Subcutaneous abdominal adipose tissue (tissue), 5 donors: ENCODE data around the gene CD3G.

Experiments
- H3K27ac ChIP-seq: one replicate; pipeline ENCODE4 v1.7.0; 2013; ENCODE audit warnings: low read depth, mild to moderate bottlenecking, inconsistent platforms, low read length, moderate library complexity
- H3K27me3 ChIP-seq, 5 donors: one replicate each; pipeline ENCODE4 v1.7.0; 2013; ENCODE audit warnings: low read length in 5 of 5, inconsistent platforms in 1 of 5; ENCODE audit not compliant: control insufficient read depth in 5 of 5, insufficient read depth in 4 of 5
- H3K36me3 ChIP-seq, 5 donors: one replicate each; pipeline ENCODE4 v1.7.0; 2013; ENCODE audit warnings: low read length in 5 of 5; ENCODE audit not compliant: control insufficient read depth in 5 of 5, insufficient read depth in 5 of 5
- H3K4me1 ChIP-seq, 5 donors: one replicate each; pipeline ENCODE4 v1.7.0; 2013; ENCODE audit warnings: low read length in 5 of 5, mild to moderate bottlenecking in 3 of 5, moderate library complexity in 1 of 5; ENCODE audit not compliant: control insufficient read depth in 5 of 5, insufficient read depth in 5 of 5
- H3K4me3 ChIP-seq, 5 donors: one replicate each; pipeline ENCODE4 v1.7.0; 2013; ENCODE audit warnings: low read length in 5 of 5, low read depth in 1 of 5
- H3K9ac ChIP-seq, 5 donors: one replicate each; pipeline ENCODE4 v1.7.0; 2013; ENCODE audit warnings: low read length in 5 of 5, mild to moderate bottlenecking in 4 of 5, moderate library complexity in 3 of 5
- H3K9me3 ChIP-seq, 5 donors: one replicate each; pipeline ENCODE4 v1.7.0; 2013; ENCODE audit warnings: low read length in 5 of 5; ENCODE audit not compliant: control insufficient read depth in 5 of 5
- donor health status: healthy.
- donor health status: healthy.
- donor health status: healthy.
- donor health status: healthy.
- donor health status: healthy.

Gene CD3G

DNA sequence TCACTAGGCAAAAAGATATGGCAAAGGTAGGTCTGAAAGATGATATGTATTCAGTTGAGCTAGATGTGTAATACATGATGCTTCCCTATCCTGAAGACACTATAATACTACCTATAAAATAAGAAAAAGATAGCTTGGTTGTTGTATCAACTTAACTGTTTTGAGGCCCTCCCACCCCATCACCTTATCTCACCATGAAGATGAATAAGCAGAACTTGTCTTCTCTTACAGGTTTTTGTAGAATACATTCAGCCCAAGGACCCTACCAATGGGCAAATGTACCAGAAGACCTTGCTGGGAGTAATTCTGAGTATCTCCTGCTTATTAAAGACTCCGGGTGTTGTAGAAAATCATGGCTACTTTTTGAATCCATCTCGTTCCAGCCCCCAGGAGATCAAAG lies 29.1 kb downstream of the CD3G start:
- H3K36me3 ChIP-seq, result peaks cover 44 to 93% (median 82%) of the 10 kb centered on the region in 5 donors
- H3K9ac ChIP-seq, result no peak overlapping the region
- H3K4me3 ChIP-seq, result no peak overlapping the region
- no peaks in the 10 kb centered on the region for H3K9me3 ChIP-seq
- H3K27me3 ChIP-seq, result no peaks in the 10 kb centered on the region
- H3K4me1 ChIP-seq, result peaks cover 0 to 10% (median 4%) of the 10 kb centered on the region in 5 donors
- no peak overlapping the region for H3K27ac ChIP-seq

DNA sequence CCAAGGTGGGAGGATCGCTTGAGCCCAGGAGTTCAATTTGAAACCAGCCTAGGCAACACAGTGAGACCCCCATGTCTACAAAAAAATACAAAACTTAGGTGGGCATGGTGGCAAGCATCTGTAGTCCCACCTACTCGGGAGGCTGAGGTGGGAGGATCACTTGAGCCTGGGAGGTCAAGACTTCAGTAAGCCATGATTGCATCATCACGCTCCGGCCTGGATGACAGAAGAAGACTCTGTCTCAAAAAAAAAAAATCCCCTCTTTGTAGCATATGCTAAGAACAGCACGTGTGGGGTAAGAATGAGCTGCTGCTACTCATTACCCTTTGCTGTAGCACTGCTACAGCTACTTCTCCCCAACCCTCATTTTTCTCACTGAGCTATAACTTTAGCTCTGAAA lies 29.7 kb downstream of the CD3G start:
- Histone ChIP-seq H3K27ac (no peak overlapping the region), H3K4me1 (peaks cover 0 to 10% (median 4%) of the 10 kb centered on the region in 5 donors), H3K9me3 (no peaks in the 10 kb centered on the region), H3K36me3 (peaks cover 45 to 93% (median 82%) of the 10 kb centered on the region in 5 donors), H3K27me3 (no peaks in the 10 kb centered on the region), H3K9ac (no peak overlapping the region), H3K4me3 (no peak overlapping the region)

GRCh38 chr11:118374729-118375128 lies 30.6 kb downstream of the CD3G start:
- Histone ChIP-seq H3K9me3 (no peaks in the 10 kb centered on the region), H3K36me3 (peaks cover 45 to 93% (median 82%) of the 10 kb centered on the region in 5 donors), H3K4me3 (no peak overlapping the region), H3K4me1 (peaks cover 0 to 10% (median 4%) of the 10 kb centered on the region in 5 donors), H3K27me3 (no peaks in the 10 kb centered on the region), H3K27ac (no peak overlapping the region), H3K9ac (peak overlapping the region in 1 of 5 donors; percentile 39)

DNA sequence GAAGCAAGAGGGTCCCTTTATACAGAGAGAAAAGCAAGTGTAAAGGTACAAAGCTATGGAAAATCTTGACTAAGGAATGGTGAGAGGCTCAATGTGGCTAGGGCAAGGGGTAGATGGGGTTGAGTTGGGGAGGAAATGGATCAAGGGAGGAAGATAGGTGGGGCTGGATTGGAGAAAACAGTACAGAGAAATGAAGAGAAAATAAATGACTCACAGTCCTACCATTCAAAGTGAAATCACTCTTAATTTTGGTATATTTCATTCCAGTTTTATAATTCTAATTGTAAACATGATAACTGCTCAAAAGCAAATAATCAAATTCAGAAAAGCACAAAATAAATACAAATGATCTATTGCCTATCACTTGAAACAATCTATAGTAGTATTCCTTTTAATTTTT lies 31.8 kb downstream of the CD3G start:
- Histone ChIP-seq H3K4me3 (no peak overlapping the region), H3K4me1 (peaks cover 0 to 10% (median 4%) of the 10 kb centered on the region in 5 donors), H3K36me3 (peaks cover 48 to 93% (median 84%) of the 10 kb centered on the region in 5 donors), H3K27me3 (no peaks in the 10 kb centered on the region), H3K9ac (no peak overlapping the region), H3K9me3 (no peaks in the 10 kb centered on the region), H3K27ac (no peak overlapping the region)

- Histone ChIP-seq H3K4me3 (no peak overlapping the region), H3K4me1 (peaks cover 0 to 7% (median 4%) of the 10 kb centered on the region in 5 donors), H3K27me3 (no peaks in the 10 kb centered on the region), H3K27ac (no peak overlapping the region), H3K36me3 (peaks cover 54 to 93% (median 83%) of the 10 kb centered on the region in 5 donors), H3K9ac (no peak overlapping the region), H3K9me3 (no peaks in the 10 kb centered on the region)
Measured at GRCh38 chr11:118379497-118379896, 35.4 kb downstream of the CD3G start.

DNA sequence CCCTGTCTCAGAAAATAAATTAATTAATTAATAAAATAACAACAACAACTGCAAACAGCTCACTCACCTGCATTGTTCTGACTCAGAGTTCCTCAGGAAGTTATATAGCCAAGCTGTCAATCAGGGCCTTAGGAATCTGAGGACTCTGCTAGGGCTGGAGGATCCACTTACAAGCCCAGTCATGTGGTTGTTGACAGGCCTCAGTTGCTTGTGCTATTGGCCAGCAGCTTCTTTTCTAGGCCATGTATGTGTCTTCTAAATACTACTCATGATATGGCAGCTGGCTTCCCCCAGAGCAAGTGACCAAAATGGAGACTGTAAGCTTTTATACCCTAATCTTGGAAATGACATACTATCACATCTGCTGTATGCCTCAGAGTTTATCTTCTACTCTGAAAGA lies 36.4 kb downstream of the CD3G start:
- no peak overlapping the region for H3K4me3 ChIP-seq
- no peak overlapping the region for H3K27ac ChIP-seq
- H3K4me1 ChIP-seq, result no peaks in the 10 kb centered on the region
- no peaks in the 10 kb centered on the region for H3K9me3 ChIP-seq
- H3K9ac ChIP-seq, result no peak overlapping the region
- H3K27me3 ChIP-seq, result no peaks in the 10 kb centered on the region
- H3K36me3 ChIP-seq, result peaks cover 65 to 95% (median 90%) of the 10 kb centered on the region in 5 donors

DNA sequence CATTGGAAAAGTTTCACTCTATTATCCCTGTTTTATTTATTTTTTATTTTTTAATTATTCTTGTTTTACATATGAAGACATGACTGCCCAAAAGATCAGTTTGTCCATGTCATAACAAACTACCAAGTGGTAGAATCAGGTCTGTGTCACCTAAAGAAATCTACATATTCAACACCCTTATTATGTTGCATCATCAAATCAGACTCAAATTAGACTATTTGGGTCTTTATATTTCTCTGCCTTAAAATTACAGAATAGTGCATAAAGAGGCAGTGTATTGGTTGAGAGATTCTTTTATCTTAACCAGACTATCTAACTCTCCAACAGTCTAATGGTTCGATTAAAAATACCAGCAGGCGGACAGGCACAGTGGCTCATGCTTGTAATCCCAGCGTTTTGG lies 38.8 kb downstream of the CD3G start:
- H3K9me3 ChIP-seq, result no peaks in the 10 kb centered on the region
- H3K27me3 ChIP-seq, result no peaks in the 10 kb centered on the region
- no peaks in the 10 kb centered on the region for H3K4me1 ChIP-seq
- peaks cover 83 to 100% (median 97%) of the 10 kb centered on the region in 5 donors for H3K36me3 ChIP-seq
- H3K4me3 ChIP-seq, result no peak overlapping the region
- H3K27ac ChIP-seq, result no peak overlapping the region
- H3K9ac ChIP-seq, result no peak overlapping the region

DNA sequence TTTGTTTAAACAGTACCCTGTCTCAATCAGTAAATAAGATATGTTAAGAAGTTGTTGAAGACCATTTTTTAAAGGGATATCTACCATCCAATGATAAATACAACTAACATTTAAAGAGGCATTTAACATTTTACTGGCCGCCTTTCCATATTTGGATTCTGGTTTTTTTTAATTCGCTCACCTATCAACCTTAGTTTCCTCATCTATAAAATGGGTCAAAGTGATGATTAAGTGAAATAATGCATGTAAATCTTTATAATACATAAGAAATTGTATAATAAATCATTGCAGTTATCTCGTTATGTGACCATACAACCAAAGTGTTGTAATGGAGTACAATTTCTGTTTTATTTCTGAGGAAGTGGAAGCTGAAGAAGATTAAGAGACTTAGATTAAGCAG lies 39.5 kb downstream of the CD3G start:
- no peaks in the 10 kb centered on the region for H3K4me1 ChIP-seq
- no peak overlapping the region for H3K27ac ChIP-seq
- no peak overlapping the region for H3K4me3 ChIP-seq
- H3K9me3 ChIP-seq, result no peaks in the 10 kb centered on the region
- peaks cover 79 to 100% (median 94%) of the 10 kb centered on the region in 5 donors for H3K36me3 ChIP-seq
- no peak overlapping the region for H3K9ac ChIP-seq
- no peaks in the 10 kb centered on the region for H3K27me3 ChIP-seq

DNA sequence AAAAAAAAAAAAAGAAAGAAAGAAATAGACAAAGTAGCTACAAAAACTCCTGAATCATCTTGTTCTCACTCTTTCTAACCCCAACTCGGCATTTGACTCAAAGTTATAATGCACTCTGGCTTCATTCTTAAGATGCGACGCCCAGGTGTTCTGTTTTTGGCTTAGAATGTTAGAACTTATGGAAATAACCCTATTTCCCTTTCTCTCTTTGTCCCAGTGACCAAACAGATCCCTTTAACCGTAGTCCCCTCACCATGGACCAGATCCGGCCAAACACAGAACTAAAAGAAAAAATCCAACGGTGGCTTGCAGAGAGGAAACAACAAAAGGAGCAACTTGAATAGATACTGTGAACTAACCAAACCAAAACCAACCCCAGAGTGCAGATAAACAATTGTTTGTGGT lies 52.0 kb downstream of the CD3G start:
- H3K9me3 ChIP-seq, result no peaks in the 10 kb centered on the region
- H3K4me1 ChIP-seq, result peaks cover 0 to 8% (median 7%) of the 10 kb centered on the region in 5 donors
- H3K27me3 ChIP-seq, result no peaks in the 10 kb centered on the region
- H3K4me3 ChIP-seq, result no peak overlapping the region
- no peak overlapping the region for H3K27ac ChIP-seq
- no peak overlapping the region for H3K9ac ChIP-seq
- peaks cover 28 to 71% (median 53%) of the 10 kb centered on the region in 5 donors for H3K36me3 ChIP-seq

DNA sequence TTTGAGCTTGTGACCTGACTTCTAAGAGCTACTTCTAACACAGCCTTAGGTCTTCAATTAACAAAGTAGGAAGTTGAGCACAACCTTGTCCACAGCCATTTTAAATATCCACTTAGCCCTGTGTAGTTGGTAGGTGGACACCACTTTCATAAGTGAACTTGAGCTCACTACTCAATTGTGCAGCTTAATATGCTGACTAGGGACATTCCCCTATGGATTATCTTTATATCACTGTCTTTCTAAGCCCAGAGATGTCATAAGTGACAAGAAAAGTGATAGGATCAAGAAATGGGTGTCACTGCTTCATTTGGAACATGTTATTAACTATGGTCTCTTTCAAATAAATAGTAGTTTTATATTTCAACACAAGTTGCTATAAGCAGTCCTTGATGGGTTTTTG lies 53.3 kb downstream of the CD3G start:
- Histone ChIP-seq H3K27ac (no peak overlapping the region), H3K4me3 (no peak overlapping the region), H3K4me1 (peaks cover 0 to 17% (median 12%) of the 10 kb centered on the region in 5 donors), H3K36me3 (peaks cover 21 to 57% (median 47%) of the 10 kb centered on the region in 5 donors), H3K9ac (no peak overlapping the region), H3K27me3 (no peaks in the 10 kb centered on the region), H3K9me3 (no peaks in the 10 kb centered on the region)
